DMS153 treated with DMSO at 0.1 percent for 48 hours (cell line): ENCODE measurements around the gene LEF1.

Experiments
- DNase-seq: peaks from one replicate; lab custom pipeline; 2025; ENCODE audit not compliant: unreplicated experiment; lab: John Stamatoyannopoulos, UW

LEF1 gene

GRCh38 chr4:108168671-108169523 is at the start of gene LEF1:
TSS of gene LEF1 (minus strand) at chr4:108168932. CDS start at chr4:108167767, 1,165 bp downstream.
- DNase-seq: peak; percentile 74

- no peak for DNase-seq
Measured at GRCh38 chr4:108216510-108216909, 47.8 kb upstream of the LEF1 start.

- DNase-seq: no peak
Measured at GRCh38 chr4:108215055-108215454, 46.3 kb upstream of the LEF1 start.

DNA sequence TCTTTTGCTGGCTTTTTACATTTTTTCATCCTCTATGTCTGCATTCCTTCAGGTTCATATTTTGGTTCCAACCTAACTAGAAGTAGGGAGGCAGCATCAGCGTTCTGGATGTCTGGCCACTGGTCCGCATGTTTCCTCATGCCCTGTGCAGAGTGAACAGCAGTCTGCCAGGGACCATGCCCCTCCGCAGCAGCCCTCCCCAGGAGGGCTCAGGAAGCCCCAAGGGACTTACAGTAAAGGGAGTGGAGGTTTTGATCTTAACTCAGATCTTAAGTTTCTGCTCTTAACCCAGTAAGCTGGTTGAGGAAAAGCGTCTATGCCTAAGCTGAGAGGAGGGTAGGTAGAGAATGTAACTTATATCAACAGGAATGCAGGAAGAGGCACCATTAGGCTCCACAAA is 45.0 kb upstream of the LEF1 start:
- no peak for DNase-seq

DNA sequence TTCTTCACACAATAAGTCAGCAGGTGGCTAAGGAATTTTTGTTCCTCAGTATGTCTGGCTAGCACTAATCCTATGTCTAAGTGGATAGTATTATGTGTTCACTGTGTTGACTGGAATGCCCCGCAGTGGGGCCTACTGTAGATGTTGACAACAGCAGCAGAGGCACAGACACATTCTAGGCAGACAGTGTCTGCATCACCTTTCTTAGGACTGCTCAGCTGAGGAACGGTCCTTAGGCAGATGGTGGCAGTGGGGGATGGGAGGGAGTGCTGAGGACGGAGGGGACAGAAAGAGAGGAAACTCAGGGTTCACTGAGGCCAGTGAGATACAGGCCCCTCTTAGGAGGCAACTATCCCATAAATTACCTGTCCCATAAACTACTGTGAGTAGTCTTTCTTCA is 44.6 kb upstream of the LEF1 start:
- no peak for DNase-seq

DNA sequence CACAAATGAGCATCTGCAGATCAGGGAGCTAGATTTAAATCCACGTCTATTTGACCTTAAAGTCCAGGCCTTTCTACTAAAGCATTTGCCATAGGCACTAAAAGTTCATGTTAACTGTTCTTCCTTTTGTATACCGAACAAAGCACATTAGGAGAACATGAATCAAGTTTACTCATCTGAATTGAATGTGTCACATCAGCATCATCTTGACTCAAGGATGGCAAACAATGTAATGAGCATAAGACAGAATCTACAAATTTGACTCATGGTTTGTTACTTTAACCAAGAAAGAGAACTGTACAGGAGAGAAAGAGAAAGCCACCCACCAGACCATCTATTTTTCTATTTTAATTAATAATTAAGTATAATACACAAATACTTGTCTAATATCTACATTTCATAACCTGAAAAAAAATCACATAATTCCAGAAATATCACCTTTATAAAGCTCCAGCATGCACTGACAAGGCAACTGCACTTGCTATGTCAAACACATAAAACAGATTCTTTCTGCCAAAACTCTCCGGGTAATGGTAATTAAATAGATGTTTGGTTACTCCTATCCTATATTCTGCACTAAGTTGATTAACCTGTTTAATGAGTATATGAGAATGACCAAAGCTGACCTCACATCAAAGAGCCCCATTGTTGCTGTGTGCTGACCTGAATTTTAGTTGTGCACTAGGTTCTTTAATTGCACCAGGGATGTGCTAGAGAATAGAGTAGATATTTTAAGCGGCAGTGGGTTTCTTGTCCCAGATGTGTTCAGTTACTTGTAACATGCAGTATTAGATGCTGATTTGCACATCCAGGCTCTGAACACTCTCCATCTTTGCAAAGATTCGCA is 42.5 kb upstream of the LEF1 start:
- no peak for DNase-seq

- DNase-seq: no peak
Measured at GRCh38 chr4:108209489-108209888, 40.8 kb upstream of the LEF1 start.

DNA sequence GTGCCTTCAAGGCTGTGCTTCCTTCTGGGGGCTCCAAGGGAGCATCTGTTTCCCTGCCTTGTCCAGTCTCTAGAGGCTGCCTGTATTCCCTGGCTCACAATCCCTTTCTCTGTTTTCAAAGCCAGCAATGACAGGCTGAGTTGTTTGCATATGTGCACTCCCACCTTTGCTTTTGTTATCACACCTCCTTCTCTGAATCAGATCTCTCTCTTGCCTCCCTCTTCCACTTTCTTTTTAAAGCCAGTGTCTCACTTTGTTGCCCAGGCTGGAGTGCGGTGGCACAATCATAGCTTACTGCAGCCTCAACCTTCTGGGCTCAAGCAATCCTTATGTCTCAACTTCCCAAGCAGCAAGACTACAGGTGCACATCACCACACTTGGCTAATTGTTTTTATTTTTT is 37.1 kb upstream of the LEF1 start:
- no peak for DNase-seq

GRCh38 chr4:108204518-108204917 is 35.8 kb upstream of the LEF1 start:
- no peak for DNase-seq

- no peak for DNase-seq
Measured at GRCh38 chr4:108203377-108203776, 34.6 kb upstream of the LEF1 start.

DNA sequence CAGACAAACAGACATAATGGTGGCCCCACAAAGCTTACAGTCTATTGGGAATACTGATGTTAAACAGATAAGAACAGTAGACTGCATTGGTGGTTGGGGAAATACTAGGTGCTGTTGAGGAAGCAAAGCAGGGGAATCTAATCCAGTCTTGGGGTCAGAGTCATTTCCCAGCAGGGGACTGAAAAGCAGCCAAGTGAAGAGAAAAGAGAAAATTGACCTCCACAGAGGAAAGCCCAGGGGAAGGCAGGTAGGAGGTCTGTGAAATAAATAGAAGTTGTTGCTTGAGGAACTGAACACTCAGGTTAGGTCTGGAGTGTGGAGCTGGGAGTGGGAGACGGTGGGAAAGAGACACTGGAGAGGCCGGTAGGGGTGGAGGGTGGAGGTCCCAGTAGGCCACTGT is 33.0 kb upstream of the LEF1 start:
- DNase-seq: no peak

DNA sequence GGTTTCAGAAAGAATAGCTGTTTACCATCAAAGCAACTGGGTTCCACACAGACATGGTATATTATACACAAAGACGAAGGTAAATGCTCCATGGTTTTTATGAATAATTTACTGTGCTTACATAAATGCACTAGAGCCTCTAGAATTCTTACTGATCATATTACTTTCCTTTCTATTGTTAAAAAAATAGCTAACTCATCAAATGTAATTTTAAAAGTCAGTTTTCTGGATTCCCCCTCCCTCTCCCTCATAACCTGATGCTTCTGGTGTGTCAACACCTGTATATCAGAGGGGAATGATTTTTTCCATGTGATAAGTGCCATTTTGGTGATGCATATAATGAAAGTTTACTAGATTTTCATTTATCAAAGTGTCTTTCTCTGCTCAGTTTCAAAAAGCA is 31.1 kb upstream of the LEF1 start:
- DNase-seq: no peak

GRCh38 chr4:108193886-108194672 is 25.3 kb upstream of the LEF1 start:
- no peak for DNase-seq

DNA sequence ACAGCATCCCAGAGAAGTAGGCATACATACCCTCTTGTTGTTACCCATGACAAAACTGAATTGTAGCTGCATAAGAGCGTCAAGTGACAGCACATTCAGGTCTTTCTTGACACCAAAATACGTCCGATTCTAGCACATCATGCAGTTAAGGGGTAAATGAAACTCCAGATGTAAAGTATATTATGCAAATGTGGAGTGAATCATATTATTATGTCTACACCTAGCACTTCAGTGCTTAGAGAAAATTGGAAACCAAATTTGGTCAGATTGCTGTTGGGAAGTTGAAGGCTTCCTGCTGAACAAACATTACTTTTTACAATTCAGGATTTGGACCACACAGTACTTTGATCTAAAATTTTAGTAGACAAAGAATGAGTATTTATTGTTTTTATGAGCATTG is 24.2 kb upstream of the LEF1 start:
- DNase-seq: no peak

- DNase-seq: peak; percentile 77
Measured at GRCh38 chr4:108192056-108192455, 23.3 kb upstream of the LEF1 start.

GRCh38 chr4:108191269-108191914 is 22.7 kb upstream of the LEF1 start:
- DNase-seq: no peak

DNA sequence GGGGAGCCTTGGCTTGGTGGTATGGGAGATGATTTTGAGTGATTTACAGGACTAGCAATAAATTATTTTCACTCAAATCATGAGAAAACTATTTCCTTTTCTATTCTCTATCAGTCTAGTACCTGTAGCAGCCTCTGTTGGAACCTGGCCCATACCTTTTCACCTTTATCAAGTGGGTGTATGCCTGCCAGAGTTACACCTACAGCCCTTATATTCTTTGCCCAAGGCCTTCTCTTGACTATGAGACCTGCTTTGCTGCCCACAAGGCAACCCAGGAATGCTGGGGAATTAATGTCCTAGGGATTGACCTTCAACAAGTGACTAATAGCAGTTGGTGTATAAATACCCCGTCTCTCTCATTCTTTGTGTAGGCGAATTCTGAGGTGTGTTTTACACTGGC is 20.0 kb upstream of the LEF1 start:
- DNase-seq: no peak

DNA sequence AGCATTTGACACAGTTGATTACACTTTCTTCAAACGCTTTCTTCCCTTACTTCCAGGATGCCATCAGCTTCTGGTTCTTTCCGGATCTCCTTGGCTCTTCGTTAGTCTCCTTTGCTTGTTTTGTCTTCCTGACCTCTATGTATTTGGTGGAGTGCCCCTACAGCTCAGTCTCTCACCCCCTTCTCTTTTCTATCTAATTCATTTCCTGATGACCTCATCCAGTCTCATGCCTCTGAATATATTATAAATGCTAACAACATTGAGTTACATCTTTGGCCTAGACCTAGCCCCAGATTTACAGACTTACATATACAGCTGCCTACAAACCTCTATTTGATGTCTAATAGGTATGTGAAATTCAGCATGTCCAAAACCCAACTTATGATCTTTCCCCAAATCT is 16.5 kb upstream of the LEF1 start:
- no peak for DNase-seq

DNA sequence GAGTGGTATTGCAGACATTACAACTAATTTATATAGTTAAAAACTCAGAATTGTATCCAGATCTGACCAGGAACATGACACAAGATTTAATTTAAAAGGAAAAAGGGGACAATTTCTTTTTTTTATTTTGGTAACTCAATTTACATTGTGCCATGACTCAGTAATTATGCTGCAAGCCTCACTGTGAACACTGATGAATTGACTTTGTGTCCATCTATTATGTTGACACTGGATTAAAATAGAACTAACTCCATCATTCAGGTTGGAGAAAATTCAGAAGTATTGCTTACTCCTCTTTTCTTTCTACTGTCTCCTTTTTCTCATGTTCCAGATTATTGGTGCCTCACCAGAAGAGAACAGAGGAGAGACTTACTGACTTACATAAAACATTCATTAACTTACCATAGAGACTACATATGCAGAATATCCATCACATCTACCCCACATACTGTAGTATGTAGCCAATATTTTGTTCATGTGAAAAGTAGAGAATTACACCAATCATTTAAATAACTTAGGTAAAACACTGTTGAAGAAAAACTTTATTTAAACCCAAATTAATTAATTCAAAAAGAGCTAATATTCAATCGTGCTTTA is 15.8 kb upstream of the LEF1 start:
- no peak for DNase-seq

- DNase-seq: no peak
Measured at GRCh38 chr4:108181704-108182103, 13.0 kb upstream of the LEF1 start.

DNA sequence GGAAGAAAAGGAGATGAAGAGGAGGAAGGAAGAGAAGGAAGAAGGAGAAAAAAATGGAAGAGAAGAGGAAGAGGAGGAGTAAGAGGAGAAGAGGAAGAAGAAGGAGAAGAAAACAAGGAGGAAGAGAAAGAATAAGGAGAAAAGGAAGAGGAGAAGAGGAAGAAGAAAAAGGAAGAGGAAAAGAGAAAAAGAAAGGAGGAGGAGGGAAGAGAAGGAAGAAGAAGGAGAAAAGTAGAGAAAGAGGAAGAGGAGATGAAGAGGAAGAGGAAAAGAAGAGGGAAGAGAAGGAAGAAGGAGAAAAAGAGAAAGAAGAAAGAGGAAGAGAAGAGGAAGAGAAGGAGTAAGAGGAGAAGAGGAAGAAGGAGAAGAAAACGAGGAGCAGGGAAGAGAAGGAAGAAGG is 11.8 kb upstream of the LEF1 start:
- no peak for DNase-seq
